Activated naive CD4-positive, alpha-beta T cell treated with anti-CD3 and anti-CD28 coated beads, Interleukin-2, amount 50 U/mL, for 72 hours (primary cell): Measurements from ENCODE around the gene PILRA. TPM values are rescaled to one million over a fixed set of nuclear protein-coding genes. Genes with fewer than 3 reads are reported as not detected.
A peak's percentile ranks its signal among the peaks of the same experiment; 100 is the strongest.

Source experiments
- ATAC-seq, 2 donors: fragments of 150-1000 bp; cut with Tn5 transposase; 2 replicates each; pipeline ENCODE4 v1.10.0; 2021; ENCODE audit warnings: mild to moderate bottlenecking in 2 of 2, moderate library complexity in 2 of 2
- DNase-seq, 2 donors: peaks; one replicate each; pipeline ENCODE4 v3.0.0; 2021 to 2022; ENCODE audit warnings: low spot score in 2 of 2
- H3K27ac Mint-ChIP-seq, 2 donors: one replicate each; pipeline ENCODE4 v1.8.0; 2022; ENCODE audit warnings: mild to moderate bottlenecking in 2 of 2, mixed read lengths in 2 of 2
- H3K36me3 Mint-ChIP-seq, 2 donors: one replicate each; pipeline ENCODE4 v1.8.0; 2022; ENCODE audit warnings: mixed read lengths in 2 of 2
- H3K9me3 Mint-ChIP-seq, 2 donors: one replicate each; pipeline ENCODE4 v1.8.0; 2022; ENCODE audit warnings: mixed read lengths in 2 of 2
- total RNA-seq, 2 donors: library from RNA; stranded (reverse); gene quantifications; one replicate each; pipeline ENCODE4 v1.2.3, GENCODE V29; 2022

Gene PILRA
- total RNA-seq, 2 donors from 2014 or later, result 0.84 to 11.5 TPM

DNA sequence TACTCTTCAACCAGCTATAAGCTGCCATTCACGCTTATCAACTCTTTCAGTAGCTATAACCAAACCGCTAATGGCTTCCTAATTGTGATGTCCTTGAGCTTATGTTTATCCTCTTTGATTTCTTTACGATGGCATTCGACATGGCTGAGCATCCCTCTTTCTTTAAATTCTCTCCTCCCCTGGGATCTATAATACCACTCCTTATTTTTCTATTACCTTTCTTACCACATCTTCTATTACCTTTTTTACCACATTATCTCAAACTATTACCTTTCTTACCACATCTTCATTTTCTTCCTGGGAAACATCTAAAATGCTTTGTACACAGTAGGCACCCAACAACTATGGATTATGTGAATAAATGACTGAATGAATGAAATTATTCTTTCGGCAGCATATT, 42.2 kb downstream of the PILRA start:
- Mint-ChIP-seq H3K27ac (no peak overlapping the region), H3K9me3 (no peaks in the 10 kb centered on the region), H3K36me3 (no peaks in the 10 kb centered on the region)
- DNase-seq, result no peak
- ATAC-seq, result no peak

GRCh38 chr7:100418930-100419659, 45.8 kb downstream of the PILRA start:
- Mint-ChIP-seq H3K36me3 (no peaks in the 10 kb centered on the region), H3K27ac (no peak overlapping the region), H3K9me3 (no peaks in the 10 kb centered on the region)
- ATAC-seq, result no peak
- DNase-seq, result no peak

DNA sequence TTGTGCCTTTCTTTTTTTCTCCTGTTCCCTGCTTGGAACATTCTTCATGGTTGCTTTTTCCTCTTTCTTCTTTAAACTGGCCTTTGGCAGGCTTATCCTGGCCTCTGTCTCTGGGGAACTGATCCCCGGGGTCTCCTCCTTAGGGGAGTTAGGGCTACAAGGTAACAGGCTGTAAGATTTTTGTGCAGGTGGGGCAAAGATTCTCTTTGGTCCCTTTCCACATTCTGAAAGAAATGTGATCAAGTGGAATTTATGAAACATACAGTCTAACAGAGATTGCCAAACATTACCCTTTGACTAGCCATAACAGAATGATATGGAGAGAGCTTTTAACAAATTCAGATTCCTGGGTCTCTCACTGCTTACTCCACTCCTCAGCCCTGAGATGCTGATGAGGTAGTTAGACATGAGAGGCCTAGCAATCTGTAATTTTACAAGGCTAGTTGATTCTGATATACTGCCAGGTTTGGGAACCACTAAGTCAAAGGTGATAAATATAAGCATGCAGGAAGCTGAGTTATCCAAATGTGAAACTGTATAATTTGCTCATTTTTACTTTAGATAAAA, 46.5 kb downstream of the PILRA start:
- H3K27ac Mint-ChIP-seq, result no peak overlapping the region
- DNase-seq (no peak), ATAC-seq (no peak)
- H3K9me3 Mint-ChIP-seq, result no peaks in the 10 kb centered on the region
- no peaks in the 10 kb centered on the region for H3K36me3 Mint-ChIP-seq

GRCh38 chr7:100423315-100423714, 50.0 kb downstream of the PILRA start:
- peaks cover 0 to 4% of the 10 kb centered on the region in 2 donors for H3K9me3 Mint-ChIP-seq
- H3K36me3 Mint-ChIP-seq, result peaks cover 5% of the 10 kb centered on the region in 2 donors
- ATAC-seq (no peak), DNase-seq (no peak)
- no peak overlapping the region for H3K27ac Mint-ChIP-seq

DNA sequence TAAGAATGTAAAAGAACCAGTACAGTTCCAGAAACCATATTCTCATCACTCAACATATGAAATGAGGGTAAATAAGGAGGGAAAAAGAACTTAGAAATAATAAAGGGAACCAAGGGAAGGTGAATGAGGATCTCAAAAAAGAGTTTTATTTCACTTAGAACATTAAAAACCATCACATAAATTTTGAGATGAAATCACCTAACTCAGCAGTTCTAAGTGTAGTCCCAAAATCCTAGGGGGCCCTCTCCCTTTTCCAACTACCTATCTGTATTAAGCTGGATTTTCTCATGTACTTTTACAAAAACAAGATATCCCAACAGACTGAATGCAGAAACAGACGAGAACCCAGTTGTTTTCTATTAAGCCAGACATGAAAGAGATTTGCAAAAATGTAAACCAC, 52.1 kb downstream of the PILRA start:
- DNase-seq (no peak), ATAC-seq (no peak)
- peaks cover 0 to 4% of the 10 kb centered on the region in 2 donors for H3K9me3 Mint-ChIP-seq
- H3K36me3 Mint-ChIP-seq, result peaks cover 15 to 16% of the 10 kb centered on the region in 2 donors
- H3K27ac Mint-ChIP-seq, result no peak overlapping the region

- ATAC-seq, result no peak
- no peak for DNase-seq
- Mint-ChIP-seq H3K36me3 (peaks cover 15 to 20% of the 10 kb centered on the region in 2 donors), H3K9me3 (peaks cover 0 to 4% of the 10 kb centered on the region in 2 donors), H3K27ac (no peak overlapping the region)
These were observed 53.2 kb downstream of the PILRA start for GRCh38 chr7:100426516-100426915.

GRCh38 chr7:100427762-100428198, 54.5 kb downstream of the PILRA start:
- ATAC-seq, result no peak
- H3K36me3 Mint-ChIP-seq, result peaks cover 15 to 25% of the 10 kb centered on the region in 2 donors
- H3K27ac Mint-ChIP-seq, result peak overlapping the region; percentile 100
- DNase-seq, result no peak
- peaks cover 0 to 4% of the 10 kb centered on the region in 2 donors for H3K9me3 Mint-ChIP-seq

- H3K27ac Mint-ChIP-seq, result peak within 1 kb of the TSS; percentile 100
- peaks cover 18 to 25% of the 10 kb centered on the region in 2 donors for H3K36me3 Mint-ChIP-seq
- ATAC-seq (peak; percentile 56 to 61), DNase-seq (peak; percentile 94 to 98)
- H3K9me3 Mint-ChIP-seq, result peaks cover 0 to 4% of the 10 kb centered on the region in 2 donors
These were observed 55.1 kb downstream of the PILRA start, which contains the start of gene ZCWPW1 for GRCh38 chr7:100428199-100428966. TSS of gene ZCWPW1 (minus strand) at chr7:100428703. CDS start at chr7:100420649, 8,054 bp downstream.

DNA sequence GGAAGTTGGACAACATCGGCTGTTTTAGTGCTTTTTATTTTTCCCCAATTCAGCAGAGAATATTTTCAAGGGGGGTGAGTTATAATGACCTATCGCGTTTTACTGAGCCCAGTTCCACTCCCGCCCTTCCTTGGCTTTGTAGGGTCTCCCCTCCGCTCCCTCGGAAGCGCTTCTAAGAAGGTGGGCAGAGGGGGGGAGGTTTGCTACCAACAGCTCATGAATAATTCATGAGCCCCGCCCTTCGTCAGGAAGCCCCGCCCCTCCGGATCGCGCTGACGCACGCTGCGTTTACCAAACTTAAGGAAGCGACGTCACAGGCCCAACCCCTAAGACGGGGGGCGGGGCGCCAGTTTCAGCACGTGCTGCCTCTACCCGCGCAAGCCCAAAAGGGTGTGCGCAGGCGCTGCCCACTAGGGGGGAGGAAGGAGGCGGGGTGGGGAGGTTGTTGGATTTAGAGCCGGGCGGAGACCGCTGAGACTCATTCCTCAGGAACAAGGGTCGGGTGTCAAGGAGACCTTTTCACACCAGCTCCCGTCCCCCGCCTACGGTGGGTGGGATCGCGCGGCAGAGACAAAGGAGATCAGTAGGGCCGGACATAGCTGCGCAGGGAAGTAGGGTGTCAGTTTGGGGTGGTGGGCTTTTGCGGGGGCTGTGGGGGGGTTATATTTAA, 55.8 kb downstream of the PILRA start:
- ATAC-seq, result peak; percentile 72 to 74
- Mint-ChIP-seq H3K36me3 (peaks cover 25 to 30% of the 10 kb centered on the region in 2 donors), H3K27ac (peak overlapping the region; percentile 100), H3K9me3 (peaks cover 0 to 4% of the 10 kb centered on the region in 2 donors)
- DNase-seq, result peak; percentile 100

GRCh38 chr7:100429637-100430492, 56.6 kb downstream of the PILRA start, which contains the start of gene MEPCE:
TSS of gene MEPCE (plus strand) at chr7:100429831. CDS start at chr7:100430019, 188 bp downstream.
- Mint-ChIP-seq H3K9me3 (peaks cover 0 to 4% of the 10 kb centered on the region in 2 donors), H3K36me3 (peaks cover 33 to 37% of the 10 kb centered on the region in 2 donors), H3K27ac (peak within 1 kb of the TSS; percentile 100)
- ATAC-seq (peak; percentile 40 to 44), DNase-seq (peak; percentile 94 to 96)

DNA sequence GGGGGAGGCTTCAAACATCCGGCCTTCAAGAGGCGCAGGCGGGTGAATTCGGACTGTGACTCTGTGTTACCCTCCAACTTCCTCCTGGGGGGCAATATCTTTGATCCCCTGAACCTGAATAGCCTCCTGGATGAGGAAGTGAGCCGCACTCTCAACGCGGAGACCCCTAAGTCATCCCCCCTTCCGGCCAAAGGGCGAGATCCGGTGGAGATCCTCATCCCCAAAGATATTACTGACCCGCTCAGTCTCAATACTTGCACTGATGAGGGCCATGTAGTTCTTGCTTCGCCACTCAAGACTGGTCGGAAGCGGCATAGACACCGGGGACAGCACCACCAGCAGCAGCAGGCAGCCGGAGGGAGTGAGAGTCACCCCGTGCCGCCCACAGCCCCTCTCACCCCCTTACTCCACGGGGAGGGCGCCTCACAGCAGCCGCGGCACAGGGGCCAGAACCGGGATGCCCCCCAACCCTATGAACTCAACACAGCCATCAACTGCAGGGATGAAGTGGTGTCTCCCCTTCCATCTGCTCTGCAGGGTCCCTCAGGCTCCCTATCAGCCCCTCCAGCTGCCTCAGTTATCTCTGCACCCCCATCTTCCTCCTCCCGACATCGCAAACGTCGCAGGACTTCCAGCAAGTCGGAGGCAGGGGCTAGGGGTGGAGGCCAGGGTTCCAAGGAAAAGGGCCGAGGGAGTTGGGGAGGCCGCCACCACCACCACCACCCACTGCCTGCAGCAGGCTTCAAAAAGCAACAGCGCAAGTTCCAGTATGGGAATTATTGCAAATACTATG, 57.4 kb downstream of the PILRA start:
- H3K9me3 Mint-ChIP-seq, result peaks cover 0 to 4% of the 10 kb centered on the region in 2 donors
- DNase-seq (peak in 1 of 2 donors; percentile 32), ATAC-seq (peak in 1 of 2 donors; percentile 7)
- peak overlapping the region; percentile 95 to 100 for H3K27ac Mint-ChIP-seq
- peaks cover 39 to 44% of the 10 kb centered on the region in 2 donors for H3K36me3 Mint-ChIP-seq

DNA sequence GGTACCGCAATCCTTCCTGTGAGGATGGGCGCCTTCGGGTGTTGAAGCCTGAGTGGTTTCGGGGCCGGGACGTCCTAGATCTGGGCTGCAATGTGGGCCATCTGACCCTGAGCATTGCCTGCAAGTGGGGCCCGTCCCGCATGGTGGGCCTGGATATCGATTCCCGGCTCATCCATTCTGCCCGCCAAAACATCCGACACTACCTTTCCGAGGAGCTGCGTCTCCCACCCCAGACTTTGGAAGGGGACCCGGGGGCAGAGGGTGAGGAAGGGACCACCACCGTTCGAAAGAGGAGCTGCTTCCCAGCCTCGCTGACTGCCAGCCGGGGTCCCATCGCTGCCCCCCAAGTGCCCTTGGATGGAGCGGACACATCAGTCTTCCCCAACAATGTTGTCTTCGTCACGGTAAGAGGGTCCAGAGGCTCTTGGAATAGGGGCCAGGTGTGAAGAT, 58.0 kb downstream of the PILRA start:
- Mint-ChIP-seq H3K9me3 (peaks cover 0 to 4% of the 10 kb centered on the region in 2 donors), H3K27ac (peak overlapping the region; percentile 89 to 100), H3K36me3 (peaks cover 43 to 47% of the 10 kb centered on the region in 2 donors)
- DNase-seq (no peak), ATAC-seq (no peak)

- Mint-ChIP-seq H3K36me3 (peaks cover 46 to 51% of the 10 kb centered on the region in 2 donors), H3K9me3 (peaks cover 0 to 4% of the 10 kb centered on the region in 2 donors)
- peak in 1 of 2 donors; percentile 42 for DNase-seq
These were observed 58.8 kb downstream of the PILRA start for GRCh38 chr7:100432053-100432452.

GRCh38 chr7:100432621-100433275, 59.5 kb downstream of the PILRA start:
- H3K36me3 Mint-ChIP-seq, result peaks cover 45 to 51% of the 10 kb centered on the region in 2 donors

More at GRCh38 chr7:100432053-100432452, 58.8 kb downstream of the PILRA start:
- peak overlapping the region; percentile 89 to 100 for H3K27ac Mint-ChIP-seq
- ATAC-seq, result no peak

More at GRCh38 chr7:100432621-100433275, 59.5 kb downstream of the PILRA start:
- Mint-ChIP-seq H3K27ac (peak overlapping the region; percentile 44 to 100), H3K9me3 (peaks cover 0 to 4% of the 10 kb centered on the region in 2 donors)
- no peak for ATAC-seq
- DNase-seq, result no peak
